ENCODE results near the gene RTN4IP1.

RTN4IP1 gene

GRCh38 chr6:106533054-106533453 is 96.2 kb downstream of the RTN4IP1 start:
- H2AFZ ChIP-seq (ENCODE audit: low read length) = no peak overlapping the region
- H3K4me3 ChIP-seq (ENCODE audit: low read length) = no peak overlapping the region
- no peak for DNase-seq
- H3K27me3 ChIP-seq (replicated peaks; ENCODE audit: insufficient read depth, low read length) = no peaks in the 10 kb centered on the region
- no peaks in the 10 kb centered on the region for H3K9me3 ChIP-seq (replicated peaks; ENCODE audit: insufficient read depth, low read length)
- H3K27ac ChIP-seq (ENCODE audit: low read length) = no peak overlapping the region
- no peak for TF ChIP-seq EZH2phosphoT487 (IDR thresholded peaks at IDR 0.05; ENCODE audit: low read length)
- TF ChIP-seq EZH2 (optimal IDR thresholded peaks at IDR 0.05; ENCODE audit: low read depth, low read length) = no peak
- H3K9me2 ChIP-seq (replicated peaks; ENCODE audit: insufficient read depth, low read length) = no peaks in the 10 kb centered on the region
- no peak overlapping the region for H3K4me2 ChIP-seq (ENCODE audit: low read depth, low read length)
- no peaks in the 10 kb centered on the region for H3F3A ChIP-seq (ENCODE audit: insufficient read depth, low read length)
- H3K4me1 ChIP-seq (ENCODE audit: low read length) = no peaks in the 10 kb centered on the region
- H3K36me3 ChIP-seq (replicated peaks; ENCODE audit: insufficient read depth, low read length) = no peaks in the 10 kb centered on the region
- no peak overlapping the region for H3K9ac ChIP-seq (ENCODE audit: low read length)
- no peaks in the 10 kb centered on the region for H4K20me1 ChIP-seq (ENCODE audit: insufficient read depth, low read length)
- H3K79me2 ChIP-seq (ENCODE audit: low read length) = no peaks in the 10 kb centered on the region

DNA sequence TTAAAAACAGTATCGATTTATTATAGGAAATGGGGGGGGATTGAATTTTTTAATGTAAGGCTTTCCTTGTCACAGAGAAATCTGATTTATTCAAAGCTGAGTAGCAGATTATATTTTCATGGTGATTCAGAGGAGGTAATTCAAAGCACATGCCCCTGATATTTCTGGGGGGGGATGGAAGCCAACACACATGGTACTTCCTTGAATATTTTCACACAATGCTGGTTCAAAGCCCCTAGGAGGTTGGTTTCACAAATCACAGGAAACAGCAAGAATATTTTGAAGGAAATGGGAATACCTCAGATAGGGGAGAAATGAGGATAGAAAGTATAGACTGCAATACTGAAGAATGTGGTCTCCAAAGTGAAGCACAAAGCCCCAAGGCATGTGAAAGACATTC is 98.8 kb downstream of the RTN4IP1 start:
- Histone ChIP-seq H3K27me3 (replicated peaks; ENCODE audit: insufficient read depth, low read length) (no peaks in the 10 kb centered on the region), H3K9me3 (replicated peaks; ENCODE audit: insufficient read depth, low read length) (no peaks in the 10 kb centered on the region), H3K4me1 (ENCODE audit: low read length) (peaks cover 11% of the 10 kb centered on the region), H4K20me1 (ENCODE audit: insufficient read depth, low read length) (no peaks in the 10 kb centered on the region), H3K36me3 (replicated peaks; ENCODE audit: insufficient read depth, low read length) (no peaks in the 10 kb centered on the region), H2AFZ (ENCODE audit: low read length) (no peak overlapping the region), H3K9ac (ENCODE audit: low read length) (no peak overlapping the region), H3K27ac (ENCODE audit: low read length) (no peak overlapping the region), H3F3A (ENCODE audit: insufficient read depth, low read length) (0 out of 2 replicates have a peak, but pooled peaks cover 3% of the 10 kb centered on the region), H3K9me2 (replicated peaks; ENCODE audit: insufficient read depth, low read length) (no peaks in the 10 kb centered on the region), H3K4me2 (ENCODE audit: low read depth, low read length) (no peak overlapping the region), H3K79me2 (ENCODE audit: low read length) (no peaks in the 10 kb centered on the region), H3K4me3 (ENCODE audit: low read length) (no peak overlapping the region)
- DNase-seq = no peak
- TF ChIP-seq CTCF (IDR thresholded peaks at IDR 0.05; ENCODE audit: low read length) = no peak
- no peak for TF ChIP-seq EZH2 (optimal IDR thresholded peaks at IDR 0.05; ENCODE audit: low read depth, low read length)

DNA sequence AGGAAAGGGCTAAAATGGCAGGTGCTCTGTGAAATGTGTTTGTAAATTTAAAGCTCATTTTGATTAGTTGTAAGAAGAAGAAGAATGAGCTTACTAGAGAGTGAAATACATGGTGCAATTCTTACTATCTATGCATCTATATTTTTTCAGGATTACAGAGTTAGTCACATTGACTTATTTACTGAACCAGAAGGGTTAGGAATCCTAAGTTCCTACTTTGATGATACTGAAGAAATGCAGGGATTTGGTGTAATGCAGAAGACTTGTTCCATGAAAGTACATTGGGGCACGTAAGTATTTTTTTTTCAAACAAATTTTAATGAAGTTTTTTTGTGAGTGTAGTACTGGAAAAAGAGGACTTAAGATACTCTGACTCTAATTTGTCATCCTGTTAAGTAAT is 99.3 kb downstream of the RTN4IP1 start:
- Histone ChIP-seq H3K36me3 (replicated peaks; ENCODE audit: insufficient read depth, low read length) (no peaks in the 10 kb centered on the region), H3K4me2 (ENCODE audit: low read depth, low read length) (no peak overlapping the region), H3K27me3 (replicated peaks; ENCODE audit: insufficient read depth, low read length) (no peaks in the 10 kb centered on the region), H3K79me2 (ENCODE audit: low read length) (no peaks in the 10 kb centered on the region), H3K4me1 (ENCODE audit: low read length) (peaks cover 14% of the 10 kb centered on the region), H4K20me1 (ENCODE audit: insufficient read depth, low read length) (no peaks in the 10 kb centered on the region), H3K9me3 (replicated peaks; ENCODE audit: insufficient read depth, low read length) (no peaks in the 10 kb centered on the region), H3F3A (ENCODE audit: insufficient read depth, low read length) (0 out of 2 replicates have a peak, but pooled peaks cover 7% of the 10 kb centered on the region), H2AFZ (ENCODE audit: low read length) (no peak overlapping the region), H3K9me2 (replicated peaks; ENCODE audit: insufficient read depth, low read length) (no peaks in the 10 kb centered on the region), H3K4me3 (ENCODE audit: low read length) (no peak overlapping the region), H3K27ac (ENCODE audit: low read length) (no peak overlapping the region), H3K9ac (ENCODE audit: low read length) (no peak overlapping the region)
- DNase-seq = no peak
- TF ChIP-seq EZH2 (optimal IDR thresholded peaks at IDR 0.05; ENCODE audit: low read depth, low read length) = no peak
- no peak for TF ChIP-seq EZH2phosphoT487 (IDR thresholded peaks at IDR 0.05; ENCODE audit: low read length)
- no peak for TF ChIP-seq CTCF (IDR thresholded peaks at IDR 0.05; ENCODE audit: low read length)

GRCh38 chr6:106529438-106529837 is 99.9 kb downstream of the RTN4IP1 start:
- H3F3A ChIP-seq (ENCODE audit: insufficient read depth, low read length) = 0 out of 2 replicates have a peak, but pooled peaks cover 7% of the 10 kb centered on the region
- H3K4me3 ChIP-seq (ENCODE audit: low read length) = no peak overlapping the region
- no peak overlapping the region for H2AFZ ChIP-seq (ENCODE audit: low read length)
- no peaks in the 10 kb centered on the region for H4K20me1 ChIP-seq (ENCODE audit: insufficient read depth, low read length)
- DNase-seq = no peak
- H3K9me2 ChIP-seq (replicated peaks; ENCODE audit: insufficient read depth, low read length) = no peaks in the 10 kb centered on the region
- H3K4me2 ChIP-seq (ENCODE audit: low read depth, low read length) = no peak overlapping the region
- H3K27me3 ChIP-seq (replicated peaks; ENCODE audit: insufficient read depth, low read length) = no peaks in the 10 kb centered on the region
- no peaks in the 10 kb centered on the region for H3K79me2 ChIP-seq (ENCODE audit: low read length)
- no peaks in the 10 kb centered on the region for H3K36me3 ChIP-seq (replicated peaks; ENCODE audit: insufficient read depth, low read length)
- H3K9ac ChIP-seq (ENCODE audit: low read length) = no peak overlapping the region
- no peak overlapping the region for H3K27ac ChIP-seq (ENCODE audit: low read length)
- H3K4me1 ChIP-seq (ENCODE audit: low read length) = peaks cover 14% of the 10 kb centered on the region
- TF ChIP-seq EZH2phosphoT487 (IDR thresholded peaks at IDR 0.05; ENCODE audit: low read length) (no peak), EZH2 (optimal IDR thresholded peaks at IDR 0.05; ENCODE audit: low read depth, low read length) (no peak), CTCF (IDR thresholded peaks at IDR 0.05; ENCODE audit: low read length) (no peak)
- H3K9me3 ChIP-seq (replicated peaks; ENCODE audit: insufficient read depth, low read length) = no peaks in the 10 kb centered on the region

Measured in MM.1S (cell line).